Astrocyte of the spinal cord (primary cell): Measurements from ENCODE around the gene SIGLEC11.
"Not testable (repeated sequence)": the region's sequence is repeated elsewhere in the genome, so short reads cannot be mapped to it uniquely, and the experiment has no call there.

Experiments used
- DNase-seq: peaks from one replicate; pipeline ENCODE4 v3.0.0; 2011; ENCODE audit warnings: low read depth, low spot score
- H3K4me3 ChIP-seq: 2 replicates; pipeline ENCODE4 v1.5.1; 2011; ENCODE audit warnings: low read depth, mild to moderate bottlenecking, low read length, moderate library complexity
- CTCF ChIP-seq: IDR thresholded peaks from 2 replicates; pipeline ENCODE4 v1.5.1; 2012; ENCODE audit warnings: low read depth, mild to moderate bottlenecking, low read length, inconsistent platforms
- in situ Hi-C: cut with HindIII; loops from 2 replicates; pipeline ENCODE4 v1.10.0; 2017; ENCODE audit warnings: low sequenced_read_pairs

Gene SIGLEC11

GRCh38 chr19:49960980-49961379 lies at the start of gene SIGLEC11:
SIGLEC11 (minus strand) TSS chr19:49961172; CDS start chr19:49961081, 91 bp downstream.
- in situ Hi-C loops, H3K4me3 ChIP-seq, DNase-seq: not testable (repeated sequence)

- no peak overlapping the region for H3K4me3 ChIP-seq
- in situ Hi-C loops: no loop called here
- DNase-seq: no peak
- peak; percentile 23 for TF ChIP-seq CTCF
Measured at GRCh38 chr19:50008532-50008931, 47.6 kb upstream of the SIGLEC11 start.

GRCh38 chr19:50007947-50008346 lies 47.0 kb upstream of the SIGLEC11 start:
- DNase-seq: no peak
- in situ Hi-C loops: no loop called here
- no peak for TF ChIP-seq CTCF
- H3K4me3 ChIP-seq: no peak overlapping the region

- H3K4me3 ChIP-seq: no peak overlapping the region
- no peak for DNase-seq
- no peak for TF ChIP-seq CTCF
- in situ Hi-C loops: no loop called here
Measured at GRCh38 chr19:50007170-50007569, 46.2 kb upstream of the SIGLEC11 start.

GRCh38 chr19:50005428-50005827 lies 44.5 kb upstream of the SIGLEC11 start:
- H3K4me3 ChIP-seq: no peak overlapping the region
- no peak for TF ChIP-seq CTCF
- in situ Hi-C loops: no loop called here
- DNase-seq: no peak

GRCh38 chr19:50003810-50004419 lies 42.9 kb upstream of the SIGLEC11 start:
- peak; percentile 91 for DNase-seq

More at GRCh38 chr19:50003810-50004419, 42.9 kb upstream of the SIGLEC11 start:
- no peak for TF ChIP-seq CTCF
- in situ Hi-C loops: no loop called here
- no peak overlapping the region for H3K4me3 ChIP-seq
